Measurements from ENCODE around the gene KYNU.
"Not testable (repeated sequence)": the region's sequence is repeated elsewhere in the genome, so short reads cannot be mapped to it uniquely, and the experiment has no call there.

The KYNU gene

DNA sequence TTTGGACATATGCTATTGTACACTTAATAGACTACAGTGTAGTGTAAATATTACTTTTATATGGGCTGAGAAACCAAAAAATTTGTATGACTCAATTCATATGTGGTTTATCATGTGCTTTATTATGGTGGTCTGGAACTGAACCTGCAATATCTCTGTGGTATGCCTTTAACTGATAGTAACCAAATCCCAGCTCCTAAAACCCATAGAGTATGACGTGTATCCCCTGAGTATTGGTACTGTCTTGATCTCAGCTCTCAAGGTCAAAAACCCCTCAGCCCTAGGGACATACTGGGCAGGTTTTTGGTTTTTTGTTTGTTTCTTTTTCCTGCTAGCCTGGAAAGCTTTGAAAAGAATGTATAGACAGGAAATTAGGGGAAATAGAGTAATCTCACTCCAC is 209.6 kb downstream of the KYNU start:
- Histone ChIP-seq H3K79me2 (ENCODE audit: insufficient read depth, low read length) (no peaks in the 10 kb centered on the region), H3F3A (ENCODE audit: insufficient read depth, low read length) (no peaks in the 10 kb centered on the region), H2AFZ (ENCODE audit: low read length) (no peak overlapping the region), H3K36me3 (ENCODE audit: insufficient read depth, low read length) (no peaks in the 10 kb centered on the region), H3K4me1 (ENCODE audit: insufficient read depth, low read length, severe bottlenecking) (no peaks in the 10 kb centered on the region), H4K20me1 (ENCODE audit: insufficient read depth, low read length) (no peaks in the 10 kb centered on the region), H3K4me3 (ENCODE audit: low read depth, low read length, poor library complexity, severe bottlenecking) (no peak overlapping the region), H3K9me2 (ENCODE audit: low read depth, low read length) (no peaks in the 10 kb centered on the region), H3K27ac (ENCODE audit: low read depth, low read length, poor library complexity, severe bottlenecking) (no peak overlapping the region), H3K4me2 (ENCODE audit: low read length) (no peak overlapping the region), H3K9ac (ENCODE audit: low read length) (no peak overlapping the region), H3K27me3 (ENCODE audit: insufficient read depth, low read length) (no peaks in the 10 kb centered on the region), H3K9me3 (ENCODE audit: low read length) (no peaks in the 10 kb centered on the region)
- TF ChIP-seq EZH2 (IDR thresholded peaks at IDR 0.05; ENCODE audit: borderline replicate concordance, low read length) = no peak
- TF ChIP-seq, protein P1, sequence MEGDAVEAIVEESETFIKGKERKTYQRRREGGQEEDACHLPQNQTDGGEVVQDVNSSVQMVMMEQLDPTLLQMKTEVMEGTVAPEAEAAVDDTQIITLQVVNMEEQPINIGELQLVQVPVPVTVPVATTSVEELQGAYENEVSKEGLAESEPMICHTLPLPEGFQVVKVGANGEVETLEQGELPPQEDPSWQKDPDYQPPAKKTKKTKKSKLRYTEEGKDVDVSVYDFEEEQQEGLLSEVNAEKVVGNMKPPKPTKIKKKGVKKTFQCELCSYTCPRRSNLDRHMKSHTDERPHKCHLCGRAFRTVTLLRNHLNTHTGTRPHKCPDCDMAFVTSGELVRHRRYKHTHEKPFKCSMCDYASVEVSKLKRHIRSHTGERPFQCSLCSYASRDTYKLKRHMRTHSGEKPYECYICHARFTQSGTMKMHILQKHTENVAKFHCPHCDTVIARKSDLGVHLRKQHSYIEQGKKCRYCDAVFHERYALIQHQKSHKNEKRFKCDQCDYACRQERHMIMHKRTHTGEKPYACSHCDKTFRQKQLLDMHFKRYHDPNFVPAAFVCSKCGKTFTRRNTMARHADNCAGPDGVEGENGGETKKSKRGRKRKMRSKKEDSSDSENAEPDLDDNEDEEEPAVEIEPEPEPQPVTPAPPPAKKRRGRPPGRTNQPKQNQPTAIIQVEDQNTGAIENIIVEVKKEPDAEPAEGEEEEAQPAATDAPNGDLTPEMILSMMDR (IDR thresholded peaks at IDR 0.05; ENCODE audit: low read length) = no peak

DNA sequence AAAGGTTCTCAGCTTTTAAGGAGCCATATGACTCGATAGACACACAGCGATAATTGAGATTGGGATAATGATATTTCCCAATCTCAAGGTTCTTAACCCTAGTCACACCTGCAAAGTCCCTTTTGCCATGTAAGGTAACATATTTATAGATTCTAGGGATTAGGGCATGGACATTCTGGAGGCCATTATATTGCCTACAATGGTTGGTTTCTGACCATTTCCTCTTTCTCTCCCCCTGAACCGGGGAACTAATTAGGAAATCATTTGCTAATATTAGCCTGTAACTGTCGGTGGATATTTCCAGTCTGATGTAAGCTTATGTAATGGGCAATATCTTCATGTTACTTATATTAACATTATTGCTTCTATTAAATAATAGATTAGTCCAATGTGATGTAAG is 210.9 kb downstream of the KYNU start:
- Histone ChIP-seq H2AFZ (ENCODE audit: low read length) (no peak overlapping the region), H3K27ac (ENCODE audit: low read depth, low read length, poor library complexity, severe bottlenecking) (no peak overlapping the region), H3K9me2 (ENCODE audit: low read depth, low read length) (no peaks in the 10 kb centered on the region), H3K4me3 (ENCODE audit: low read depth, low read length, poor library complexity, severe bottlenecking) (no peak overlapping the region), H3K4me1 (ENCODE audit: insufficient read depth, low read length, severe bottlenecking) (no peaks in the 10 kb centered on the region), H3K9me3 (ENCODE audit: low read length) (no peaks in the 10 kb centered on the region), H3K79me2 (ENCODE audit: insufficient read depth, low read length) (no peaks in the 10 kb centered on the region), H4K20me1 (ENCODE audit: insufficient read depth, low read length) (no peaks in the 10 kb centered on the region), H3K9ac (ENCODE audit: low read length) (no peak overlapping the region), H3K27me3 (ENCODE audit: insufficient read depth, low read length) (no peaks in the 10 kb centered on the region), H3K36me3 (ENCODE audit: insufficient read depth, low read length) (no peaks in the 10 kb centered on the region), H3K4me2 (ENCODE audit: low read length) (no peak overlapping the region), H3F3A (ENCODE audit: insufficient read depth, low read length) (no peaks in the 10 kb centered on the region)
- no peak for TF ChIP-seq EZH2 (IDR thresholded peaks at IDR 0.05; ENCODE audit: borderline replicate concordance, low read length)
- TF ChIP-seq, protein P1 (IDR thresholded peaks at IDR 0.05; ENCODE audit: low read length) = no peak

DNA sequence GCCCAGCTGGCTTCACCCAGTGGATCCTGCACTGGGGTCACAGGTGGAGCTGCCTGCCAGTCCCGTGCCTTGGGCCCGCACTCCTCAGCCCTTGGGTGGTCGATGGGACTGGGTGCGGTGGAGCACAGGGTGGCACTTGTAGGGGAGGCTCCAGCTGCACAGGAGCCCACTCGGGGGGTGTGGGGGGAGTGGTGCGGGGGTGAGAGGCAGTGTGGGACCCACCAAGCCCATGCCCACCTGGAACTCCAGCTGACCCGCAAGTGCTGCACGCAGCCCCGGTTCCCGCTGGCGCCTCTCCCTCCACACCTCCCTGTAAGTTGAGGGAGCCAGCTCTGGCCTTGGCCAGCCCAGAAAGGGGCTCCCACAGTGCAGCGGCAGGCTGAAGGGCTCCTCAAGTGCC is 212.1 kb downstream of the KYNU start:
- not testable (repeated sequence) for H3K27me3 ChIP-seq (ENCODE audit: insufficient read depth, low read length); H3K4me2 ChIP-seq (ENCODE audit: low read length); H3K9ac ChIP-seq (ENCODE audit: low read length); H2AFZ ChIP-seq (ENCODE audit: low read length); H3K79me2 ChIP-seq (ENCODE audit: insufficient read depth, low read length); H3K27ac ChIP-seq (ENCODE audit: low read depth, low read length, poor library complexity, severe bottlenecking); H3K4me1 ChIP-seq (ENCODE audit: insufficient read depth, low read length, severe bottlenecking); H3K4me3 ChIP-seq (ENCODE audit: low read depth, low read length, poor library complexity, severe bottlenecking); H3K9me2 ChIP-seq (ENCODE audit: low read depth, low read length); H3K36me3 ChIP-seq (ENCODE audit: insufficient read depth, low read length); H3F3A ChIP-seq (ENCODE audit: insufficient read depth, low read length); H4K20me1 ChIP-seq (ENCODE audit: insufficient read depth, low read length); H3K9me3 ChIP-seq (ENCODE audit: low read length)
